Body of pancreas (tissue), 4 donors: Measurements from ENCODE around the gene NFATC2. TPM values are rescaled to one million over a fixed set of nuclear protein-coding genes. Genes with fewer than 3 reads are reported as not detected.

ENCODE experiments used
- ATAC-seq: fragments of 150-250 bp; one replicate; pipeline ENCODE4 v1.9.1; 2016
- DNase-seq, 4 donors: peaks; one replicate each; pipeline ENCODE4 v3.0.0-alpha.2; 2019
- H3K27ac ChIP-seq, 4 donors: fragments of 200-600 bp; sonication (generic); 1 replicate in 3 of 4; 2 replicates in 1 of 4; pipeline versions ENCODE4 v1.5.1 to v1.6.1; 2016 to 2019; ENCODE audit warnings: mild to moderate bottlenecking in 1 of 4, mixed read lengths in 1 of 4, moderate library complexity in 1 of 4
- H3K27me3 ChIP-seq, 2 donors: fragments of 200-600 bp; sonication (generic); one replicate each; pipeline ENCODE4 v1.6.0; 2016; ENCODE audit warnings: mild to moderate bottlenecking in 1 of 2
- H3K36me3 ChIP-seq, 2 donors: fragments of 200-600 bp; sonication (generic); replicated peaks in 1 of 2; 2 replicates each; pipeline ENCODE4 v1.5.1; 2016; ENCODE audit warnings: low read depth in 2 of 2; ENCODE audit not compliant: insufficient read depth in 1 of 2
- H3K4me1 ChIP-seq: fragments of 200-600 bp; sonication (generic); one replicate; pipeline ENCODE4 v1.6.0; 2016
- H3K4me3 ChIP-seq, 2 donors: fragments of 200-600 bp; sonication (generic); 1 replicate in 1 of 2; 2 replicates in 1 of 2; pipeline ENCODE4 v1.5.1; 2016 to 2019
- H3K9me3 ChIP-seq, 3 donors: fragments of 200-600 bp; sonication (generic); 1 replicate in 2 of 3; 2 replicates in 1 of 3; pipeline ENCODE4 v1.5.1; 2016
- POLR2A ChIP-seq, 3 donors: fragments of 450-650 bp; IDR thresholded peaks; one replicate each; pipeline ENCODE4 v1.6.1; 2016; ENCODE audit warnings: antibody characterized with exemption in 3 of 3, mild to moderate bottlenecking in 2 of 3
- WGBS, 2 donors: methylation state at CpG; one replicate each; pipeline ENCODE4 v1.1.5; 2017; 5-methylcytosine and 5-hydroxymethylcytosine counted together
- intact Hi-C: fragments of 100-400 bp; cut with DNase I; formaldehyde crosslinking; loops from one replicate; pipeline ENCODE4 v1.15.1; 2023
- microRNA-seq, 2 donors: library from miRNA; unstranded; fragments of <30 nt; microRNA quantifications; one replicate each; pipeline ENCODE4, GENCODE V29; 2016; ENCODE audit warnings: borderline number of aligned reads in 2 of 2, borderline replicate concordance in 2 of 2
- small RNA-seq: library from RNA; depleted of rRNA; stranded (forward); fragments of <200 nt; gene quantifications from one replicate; pipeline ENCODE3, GENCODE V24; 2016
- total RNA-seq, 2 donors: library from RNA; depleted of rRNA; stranded (reverse); fragments of >200 nt; gene quantifications; one replicate each; pipeline ENCODE4 v1.1.0, GENCODE V29; 2016
- TF ChIP-seq, protein P1 (sequence below), 7 experiments: fragments of 450-650 bp in 4 of 7; fragments of 200-600 bp in 3 of 7; sonication (generic) in 3 of 7; IDR thresholded peaks; one replicate each; pipeline ENCODE4 v1.5.1; 2016 to 2019; ENCODE audit warnings: antibody characterized with exemption in 7 of 7

The NFATC2 gene
- total RNA-seq, 2 donors from 2014 or later: 4.9 to 7.6 TPM

DNA sequence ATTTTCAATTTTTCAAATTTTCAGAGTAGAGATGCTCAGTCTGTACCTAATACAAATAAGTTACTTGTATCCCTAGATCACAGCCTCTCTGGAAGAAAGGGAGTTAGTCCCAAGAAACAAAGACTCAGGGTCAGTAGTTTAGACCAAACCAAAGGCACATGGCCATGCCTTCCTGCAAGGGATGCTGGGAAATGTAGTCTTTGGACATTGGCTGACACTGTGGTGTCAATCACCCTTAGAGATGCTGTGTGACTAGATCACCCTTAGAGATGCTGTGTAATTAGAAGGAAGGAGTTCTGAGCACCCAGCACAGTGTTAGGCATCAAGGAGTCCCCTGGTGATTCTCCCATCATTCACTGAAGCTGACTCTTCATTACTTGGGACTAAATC, 202.1 kb downstream of the NFATC2 start:
- Histone ChIP-seq H3K27me3 (no peaks in the 10 kb centered on the region), H3K36me3 (no peaks in the 10 kb centered on the region), H3K27ac (no peak overlapping the region), H3K4me1 (no peaks in the 10 kb centered on the region), H3K9me3 (no peaks in the 10 kb centered on the region), H3K4me3 (no peak overlapping the region)
- no peak for ATAC-seq
- TF ChIP-seq POLR2A (IDR thresholded peaks at IDR 0.05): no peak
- TF ChIP-seq, protein P1, sequence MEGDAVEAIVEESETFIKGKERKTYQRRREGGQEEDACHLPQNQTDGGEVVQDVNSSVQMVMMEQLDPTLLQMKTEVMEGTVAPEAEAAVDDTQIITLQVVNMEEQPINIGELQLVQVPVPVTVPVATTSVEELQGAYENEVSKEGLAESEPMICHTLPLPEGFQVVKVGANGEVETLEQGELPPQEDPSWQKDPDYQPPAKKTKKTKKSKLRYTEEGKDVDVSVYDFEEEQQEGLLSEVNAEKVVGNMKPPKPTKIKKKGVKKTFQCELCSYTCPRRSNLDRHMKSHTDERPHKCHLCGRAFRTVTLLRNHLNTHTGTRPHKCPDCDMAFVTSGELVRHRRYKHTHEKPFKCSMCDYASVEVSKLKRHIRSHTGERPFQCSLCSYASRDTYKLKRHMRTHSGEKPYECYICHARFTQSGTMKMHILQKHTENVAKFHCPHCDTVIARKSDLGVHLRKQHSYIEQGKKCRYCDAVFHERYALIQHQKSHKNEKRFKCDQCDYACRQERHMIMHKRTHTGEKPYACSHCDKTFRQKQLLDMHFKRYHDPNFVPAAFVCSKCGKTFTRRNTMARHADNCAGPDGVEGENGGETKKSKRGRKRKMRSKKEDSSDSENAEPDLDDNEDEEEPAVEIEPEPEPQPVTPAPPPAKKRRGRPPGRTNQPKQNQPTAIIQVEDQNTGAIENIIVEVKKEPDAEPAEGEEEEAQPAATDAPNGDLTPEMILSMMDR (IDR thresholded peaks at IDR 0.05): no peak
- DNase-seq: no peak
- intact Hi-C loops: no loop called here

DNA sequence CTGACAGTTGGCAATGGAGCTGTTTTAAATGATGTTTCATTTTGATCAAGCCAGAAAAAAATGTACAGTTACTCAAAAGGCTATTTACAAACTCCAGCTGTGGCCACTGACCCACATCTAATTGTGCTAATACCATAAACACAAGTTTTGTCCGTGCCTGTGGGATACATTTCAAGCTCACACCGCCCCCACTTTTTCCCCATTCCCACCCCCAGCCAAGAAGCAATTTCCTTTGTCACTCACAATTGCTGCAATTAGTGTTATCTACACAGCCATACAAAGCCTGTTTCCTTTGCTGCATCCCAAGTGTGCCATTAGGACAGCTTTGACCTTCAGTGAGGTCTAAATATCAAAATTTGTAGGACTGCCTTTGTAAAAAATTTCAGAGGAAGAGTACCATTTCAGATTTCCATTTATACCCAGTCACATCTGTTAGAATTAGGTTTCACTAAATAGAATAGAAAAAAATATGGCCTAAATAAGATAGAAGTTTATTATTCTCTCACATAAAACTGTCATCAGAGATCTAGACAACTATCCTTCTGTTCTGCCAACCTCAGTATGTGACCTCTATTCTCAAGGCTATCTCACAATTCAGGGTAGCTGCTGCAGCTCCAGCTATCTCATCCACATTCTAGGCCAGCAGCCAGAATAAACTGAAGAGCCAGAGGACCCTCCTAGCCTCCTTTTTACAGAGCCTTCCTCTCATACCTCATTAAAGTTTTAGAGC, 202.6 kb downstream of the NFATC2 start:
- no peaks in the 10 kb centered on the region for H3K4me1 ChIP-seq
- no peaks in the 10 kb centered on the region for H3K36me3 ChIP-seq
- no peaks in the 10 kb centered on the region for H3K27me3 ChIP-seq
- DNase-seq: no peak
- no peaks in the 10 kb centered on the region for H3K9me3 ChIP-seq
- TF ChIP-seq POLR2A (IDR thresholded peaks at IDR 0.05): no peak
- TF ChIP-seq, protein P1 (IDR thresholded peaks at IDR 0.05): no peak
- ATAC-seq: no peak
- H3K4me3 ChIP-seq: no peak overlapping the region
- no peak overlapping the region for H3K27ac ChIP-seq
- intact Hi-C loops: no loop called here
- 37 to 81% methylated on average over 2 of the region's 2 CpGs for WGBS, 2 donors

DNA sequence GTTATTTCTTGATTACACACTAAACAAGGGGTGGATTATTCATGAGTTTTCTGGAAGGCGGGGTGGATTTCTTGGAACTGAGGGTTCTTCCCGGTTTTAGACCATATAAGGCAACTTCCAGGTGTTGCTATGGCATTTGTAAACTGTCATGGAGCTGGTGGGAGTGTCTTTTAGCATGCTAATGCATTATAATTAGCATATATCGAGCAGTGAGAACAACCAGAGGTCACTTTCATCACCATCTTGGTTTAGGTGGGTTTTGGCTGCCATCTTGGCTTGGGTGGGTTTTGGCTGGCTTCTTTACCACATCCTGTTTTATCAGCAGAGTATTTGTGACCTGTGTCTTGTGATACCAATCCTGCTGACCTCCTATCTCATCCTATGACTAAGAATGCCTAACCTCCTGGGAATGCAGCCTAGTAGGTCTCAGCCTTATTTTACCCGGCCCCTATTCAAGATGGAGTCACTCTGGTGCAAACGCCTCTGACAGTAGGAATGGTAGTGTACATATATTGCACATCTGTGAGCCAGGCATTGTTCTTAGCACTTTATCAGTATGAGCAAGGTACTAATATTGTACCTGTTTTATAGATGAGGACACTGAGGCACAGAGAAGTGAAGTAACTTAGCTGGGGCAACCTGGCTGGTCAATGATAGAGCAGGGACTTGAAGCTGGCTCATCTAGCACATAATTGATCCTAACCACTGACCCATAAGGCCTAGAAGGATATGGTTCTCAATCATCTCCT, 203.7 kb downstream of the NFATC2 start:
- H3K27ac ChIP-seq: no peak overlapping the region
- H3K27me3 ChIP-seq: no peaks in the 10 kb centered on the region
- ATAC-seq (no peak), DNase-seq (no peak)
- WGBS, 2 donors: 79 to 81% methylated on average over 5 of the region's 5 CpGs
- no peaks in the 10 kb centered on the region for H3K9me3 ChIP-seq
- no peaks in the 10 kb centered on the region for H3K4me1 ChIP-seq
- H3K4me3 ChIP-seq: no peak overlapping the region
- intact Hi-C loops: no loop called here
- no peaks in the 10 kb centered on the region for H3K36me3 ChIP-seq
- TF ChIP-seq, protein P1 (IDR thresholded peaks at IDR 0.05): no peak
- no peak for TF ChIP-seq POLR2A (IDR thresholded peaks at IDR 0.05)

DNA sequence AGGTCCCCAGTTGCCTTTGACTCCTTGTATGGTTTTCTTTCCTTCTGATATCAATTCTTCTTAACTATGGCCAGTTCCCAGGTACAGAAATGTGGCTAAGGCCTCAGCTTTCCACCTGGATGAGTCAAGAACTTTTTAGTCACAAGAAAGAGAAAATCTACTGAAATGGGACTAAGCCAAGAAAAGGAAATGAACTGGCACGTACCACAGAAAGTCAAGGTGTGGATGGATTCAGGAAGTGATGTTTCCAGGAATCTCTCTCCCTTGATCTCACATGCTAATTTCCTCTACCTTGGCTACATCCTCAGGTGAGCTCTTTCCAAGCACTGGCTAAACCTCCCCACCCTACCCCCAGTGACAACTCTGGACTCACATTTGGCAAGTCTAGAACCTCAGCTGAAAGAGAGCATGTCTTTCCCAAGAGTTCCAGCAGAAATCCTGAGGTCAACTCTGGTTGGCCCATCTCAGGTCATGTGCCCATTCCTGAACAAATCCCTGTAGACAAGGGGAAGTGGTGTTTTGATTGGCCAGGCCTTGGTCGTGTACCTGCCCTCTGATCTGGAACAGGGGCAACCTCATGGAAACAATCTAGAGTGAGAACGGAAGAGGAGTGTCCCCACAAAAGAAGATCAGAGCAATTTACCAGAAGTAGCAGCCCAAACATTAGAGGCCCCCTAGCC, 205.3 kb downstream of the NFATC2 start:
- no peaks in the 10 kb centered on the region for H3K36me3 ChIP-seq
- no peak overlapping the region for H3K27ac ChIP-seq
- DNase-seq: no peak
- H3K4me1 ChIP-seq: no peaks in the 10 kb centered on the region
- no peak for ATAC-seq
- WGBS, 2 donors: 74 to 79% methylated on average over 3 of the region's 3 CpGs
- TF ChIP-seq, protein P1 (IDR thresholded peaks at IDR 0.05): no peak
- TF ChIP-seq POLR2A (IDR thresholded peaks at IDR 0.05): no peak
- H3K9me3 ChIP-seq: no peaks in the 10 kb centered on the region
- intact Hi-C loops: no loop called here
- H3K4me3 ChIP-seq: no peak overlapping the region
- H3K27me3 ChIP-seq: no peaks in the 10 kb centered on the region

Small RNA genes within 50 kb of the gene (microRNA-seq; reads per million reads assigned to microRNA genes)
- 0 reads per million in 2 donors for gene MIR3194

Small RNA genes within 50 kb of the gene (small RNA-seq; reads per million reads assigned to genes)
- gene MIR3194: not detected

Other genes with a start within 250 kb of the NFATC2 start
- 10 to 100 TPM; 16.8 to 24.6 TPM for gene ATP9A, start 225.7 kb upstream of the NFATC2 start, total RNA-seq